ENCODE measurements around the gene SCUBE1.

The SCUBE1 gene

DNA sequence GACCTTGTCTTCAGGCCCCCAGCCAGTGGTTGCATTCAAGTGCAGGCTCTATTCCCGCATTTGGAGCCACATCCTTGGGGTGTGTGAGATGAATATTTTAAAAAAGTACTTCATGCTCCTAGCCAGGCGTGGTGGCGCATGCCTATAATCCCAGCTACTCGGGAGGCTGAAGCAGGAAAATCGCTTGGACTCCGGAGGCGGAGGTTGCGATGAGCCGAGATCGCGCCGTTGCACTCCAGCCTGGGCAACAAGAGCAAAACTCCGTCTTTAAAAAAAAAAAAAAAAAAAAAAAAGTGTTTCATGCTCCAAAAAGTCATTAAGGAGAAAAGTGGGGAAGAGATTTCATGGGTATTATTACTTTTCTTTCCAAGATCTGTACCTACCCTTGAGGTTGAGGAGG is 18.0 kb downstream of the SCUBE1 start:
- Mint-ChIP-seq H3K4me1 (ENCODE audit: low read depth) (no peaks in the 10 kb centered on the region), H3K36me3 (no peaks in the 10 kb centered on the region), H3K4me3 (no peak overlapping the region), H3K9me3 (ENCODE audit: low read depth) (no peaks in the 10 kb centered on the region), H3K27ac (no peak overlapping the region), H3K27me3 (no peaks in the 10 kb centered on the region)

DNA sequence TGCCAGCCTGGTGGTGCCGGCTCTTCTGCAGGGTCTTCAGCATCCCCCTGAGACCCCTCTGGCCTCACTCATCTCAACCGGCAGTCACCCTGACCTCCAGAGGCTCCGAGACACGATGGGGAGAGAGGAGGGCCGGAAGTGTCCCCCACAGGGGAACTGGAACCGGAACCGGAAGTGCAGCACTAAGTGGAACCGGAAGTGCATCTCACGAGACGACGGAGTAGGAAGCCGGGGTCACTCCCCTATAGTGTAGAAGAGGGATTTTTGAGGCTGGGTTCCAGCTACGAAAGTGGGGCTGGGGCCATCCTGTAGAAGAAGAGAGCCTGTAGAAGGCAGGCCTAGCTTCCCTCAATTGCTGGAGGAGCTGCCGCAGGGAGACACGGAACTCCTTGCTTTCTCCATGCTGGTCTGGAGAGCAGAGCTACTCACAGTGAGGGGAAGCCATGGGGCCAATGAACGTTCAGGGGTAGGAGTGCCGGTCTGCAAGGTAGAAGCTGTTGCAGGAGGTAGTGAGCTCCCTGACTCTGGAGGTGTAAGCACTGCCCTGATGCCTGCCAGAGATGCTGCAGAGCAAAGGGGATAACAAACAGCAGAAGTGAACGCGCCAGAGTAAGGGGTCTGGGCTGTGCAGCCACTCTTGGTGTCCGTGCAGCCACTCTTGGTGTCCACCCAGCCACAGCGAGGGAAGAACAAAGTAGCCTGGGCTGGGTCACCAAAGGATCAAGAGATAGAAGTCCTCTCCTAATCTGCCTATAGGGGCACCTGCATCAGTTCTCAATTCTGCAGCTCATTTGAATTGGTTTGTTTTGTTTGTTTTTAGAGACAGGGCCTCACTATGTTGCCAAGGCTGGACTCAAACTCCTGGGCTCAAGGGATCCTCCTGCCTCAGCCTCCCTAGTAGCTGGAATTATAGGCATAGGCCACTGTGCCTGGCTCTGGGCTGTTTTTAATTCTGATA is 21.9 kb downstream of the SCUBE1 start:
- no peaks in the 10 kb centered on the region for H3K27me3 Mint-ChIP-seq
- H3K4me3 Mint-ChIP-seq = no peak overlapping the region
- no peaks in the 10 kb centered on the region for H3K9me3 Mint-ChIP-seq (ENCODE audit: low read depth)
- no peaks in the 10 kb centered on the region for H3K4me1 Mint-ChIP-seq (ENCODE audit: low read depth)
- H3K27ac Mint-ChIP-seq = no peak overlapping the region
- no peaks in the 10 kb centered on the region for H3K36me3 Mint-ChIP-seq

DNA sequence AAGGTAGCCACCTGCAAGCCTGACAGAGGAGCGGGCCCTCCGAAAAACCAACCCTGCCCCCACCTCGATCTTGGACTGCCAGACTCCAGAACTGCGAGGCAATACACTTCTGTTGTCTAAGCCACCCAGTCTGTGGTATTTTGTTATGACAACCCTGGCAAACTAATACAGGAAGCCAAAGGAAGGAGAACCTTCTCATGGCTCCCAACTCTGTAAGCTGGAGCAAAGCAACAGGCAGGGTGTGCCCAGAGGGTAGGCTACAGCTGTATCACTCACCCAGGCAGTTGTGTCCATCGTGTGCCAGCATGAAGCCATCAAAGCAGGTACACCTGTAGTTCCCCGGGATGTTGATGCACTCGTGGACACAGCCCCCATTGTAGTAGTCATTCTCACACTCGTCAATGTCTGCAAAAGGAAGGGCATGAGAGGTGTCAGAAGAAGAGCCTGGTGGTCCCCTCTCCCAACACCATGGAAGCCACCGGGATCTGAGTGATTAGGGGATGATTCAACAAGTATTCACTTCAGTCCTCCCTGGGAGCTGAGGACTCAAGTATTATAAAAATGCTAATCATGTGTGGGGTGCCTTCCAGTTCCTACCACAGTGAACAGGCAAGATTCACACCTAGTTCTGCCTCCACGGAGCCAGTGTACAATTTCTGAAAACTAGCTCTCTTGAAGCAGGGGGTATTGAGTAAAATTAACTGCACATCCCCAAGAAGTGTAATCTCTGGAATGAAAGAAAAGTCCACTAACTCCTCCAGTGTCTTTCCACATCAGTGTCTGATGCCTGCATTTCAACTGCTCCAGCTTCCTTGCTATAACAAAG is 23.3 kb downstream of the SCUBE1 start:
- no peaks in the 10 kb centered on the region for H3K27me3 Mint-ChIP-seq
- H3K4me1 Mint-ChIP-seq (ENCODE audit: low read depth) = no peaks in the 10 kb centered on the region
- no peaks in the 10 kb centered on the region for H3K9me3 Mint-ChIP-seq (ENCODE audit: low read depth)
- no peaks in the 10 kb centered on the region for H3K36me3 Mint-ChIP-seq
- H3K4me3 Mint-ChIP-seq = no peak overlapping the region
- no peak overlapping the region for H3K27ac Mint-ChIP-seq

DNA sequence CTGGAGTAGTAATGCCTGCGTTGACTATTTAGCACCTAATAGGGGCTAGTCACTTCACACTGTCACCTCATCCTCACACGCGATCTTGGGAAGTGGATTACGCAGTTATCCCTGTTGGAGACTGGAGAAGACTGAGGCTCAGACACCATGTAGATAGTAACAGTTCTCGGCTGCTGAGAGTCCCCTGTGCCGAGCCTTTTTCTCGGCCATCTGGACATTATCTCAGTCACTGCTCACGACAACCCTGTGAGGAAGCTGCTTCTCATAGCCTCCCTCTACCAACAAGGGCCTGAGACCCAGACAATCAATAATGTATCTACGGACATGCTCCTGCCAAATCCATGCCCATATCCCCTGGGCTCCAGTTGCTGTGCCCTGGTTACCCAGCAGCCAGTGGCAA is 25.9 kb downstream of the SCUBE1 start:
- Mint-ChIP-seq H3K27ac (no peak overlapping the region), H3K36me3 (no peaks in the 10 kb centered on the region), H3K4me1 (ENCODE audit: low read depth) (no peaks in the 10 kb centered on the region), H3K9me3 (ENCODE audit: low read depth) (no peaks in the 10 kb centered on the region), H3K4me3 (no peak overlapping the region), H3K27me3 (no peaks in the 10 kb centered on the region)

DNA sequence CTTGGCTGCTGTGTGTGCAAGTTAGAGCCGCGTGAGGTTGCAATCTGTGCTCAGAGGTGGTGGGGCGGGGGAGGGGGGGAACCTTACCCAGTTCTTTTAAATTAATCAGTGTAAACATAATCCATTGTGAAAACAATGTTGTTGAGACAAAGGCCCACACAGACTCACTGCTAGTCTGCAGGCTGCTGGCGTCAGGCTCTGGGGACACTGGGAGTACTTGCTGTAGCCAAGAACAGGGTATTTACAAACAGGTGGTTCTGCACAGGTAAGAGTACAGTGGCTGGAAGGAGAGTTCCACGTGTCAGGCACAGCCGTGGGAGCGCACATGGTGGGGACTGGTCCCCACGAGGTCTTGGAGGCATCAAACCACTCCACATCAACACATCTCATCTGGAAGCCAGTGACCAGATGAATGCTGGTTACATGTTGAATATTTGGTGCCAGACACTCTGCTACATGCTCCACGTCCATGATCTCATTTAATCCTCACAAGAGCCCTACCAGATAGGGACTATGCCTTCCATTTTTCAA is 27.4 kb downstream of the SCUBE1 start:
- Mint-ChIP-seq H3K27me3 (no peaks in the 10 kb centered on the region), H3K36me3 (no peaks in the 10 kb centered on the region), H3K4me3 (no peak overlapping the region), H3K4me1 (ENCODE audit: low read depth) (no peaks in the 10 kb centered on the region), H3K27ac (no peak overlapping the region), H3K9me3 (ENCODE audit: low read depth) (no peaks in the 10 kb centered on the region)

DNA sequence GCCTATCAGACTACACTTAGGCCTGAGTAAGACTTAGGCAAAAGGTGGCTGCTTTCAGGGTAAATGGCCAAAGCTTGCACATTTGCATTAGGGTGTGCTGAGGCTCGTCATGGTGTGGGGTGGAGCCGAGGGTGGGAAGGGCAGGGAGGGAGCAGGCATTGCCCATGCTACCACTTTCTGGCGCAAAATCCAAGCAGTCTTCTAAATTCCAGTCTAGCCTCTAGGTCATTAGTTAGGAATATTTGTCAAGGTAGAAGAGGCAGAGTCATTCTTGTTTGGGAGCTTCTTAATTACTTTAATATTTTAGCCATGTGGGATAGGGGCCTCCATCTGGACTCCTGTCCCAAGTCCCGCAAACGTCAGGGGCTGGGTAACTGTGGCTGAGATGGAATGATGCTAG is 28.6 kb downstream of the SCUBE1 start:
- no peaks in the 10 kb centered on the region for H3K27me3 Mint-ChIP-seq
- no peak overlapping the region for H3K4me3 Mint-ChIP-seq
- no peaks in the 10 kb centered on the region for H3K9me3 Mint-ChIP-seq (ENCODE audit: low read depth)
- no peaks in the 10 kb centered on the region for H3K36me3 Mint-ChIP-seq
- H3K4me1 Mint-ChIP-seq (ENCODE audit: low read depth) = no peaks in the 10 kb centered on the region
- no peak overlapping the region for H3K27ac Mint-ChIP-seq

DNA sequence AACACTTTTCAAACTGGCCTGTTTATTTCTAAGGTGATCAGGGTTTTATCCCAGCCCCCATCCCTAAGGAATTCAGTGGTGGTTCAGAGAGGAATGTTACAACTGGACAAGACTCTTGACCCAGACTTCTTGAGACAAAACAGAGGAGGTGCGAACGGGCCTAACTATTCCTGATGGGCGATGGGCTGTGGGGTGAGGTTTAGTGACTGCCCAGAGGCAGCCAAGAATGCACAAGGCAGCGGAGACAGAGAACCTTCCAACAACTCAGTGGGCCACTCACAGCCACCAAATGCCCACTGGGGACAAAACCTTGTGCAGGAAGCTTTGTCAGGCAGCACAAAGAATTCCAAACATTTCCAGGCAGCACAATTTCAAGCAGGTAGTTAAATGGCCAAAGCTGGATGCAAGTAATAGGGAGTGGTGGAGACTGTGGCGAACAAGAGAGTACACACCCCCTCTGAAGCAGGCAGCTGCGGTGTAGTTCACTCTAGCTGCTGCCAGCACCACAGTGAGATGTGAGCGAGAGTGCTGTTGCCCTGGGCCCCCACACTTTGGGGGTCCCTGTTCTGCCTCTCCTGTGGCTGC is 29.2 kb downstream of the SCUBE1 start:
- H3K4me3 Mint-ChIP-seq = no peak overlapping the region
- H3K27me3 Mint-ChIP-seq = no peaks in the 10 kb centered on the region
- H3K4me1 Mint-ChIP-seq (ENCODE audit: low read depth) = no peaks in the 10 kb centered on the region
- no peak overlapping the region for H3K27ac Mint-ChIP-seq
- H3K9me3 Mint-ChIP-seq (ENCODE audit: low read depth) = no peaks in the 10 kb centered on the region
- no peaks in the 10 kb centered on the region for H3K36me3 Mint-ChIP-seq

DNA sequence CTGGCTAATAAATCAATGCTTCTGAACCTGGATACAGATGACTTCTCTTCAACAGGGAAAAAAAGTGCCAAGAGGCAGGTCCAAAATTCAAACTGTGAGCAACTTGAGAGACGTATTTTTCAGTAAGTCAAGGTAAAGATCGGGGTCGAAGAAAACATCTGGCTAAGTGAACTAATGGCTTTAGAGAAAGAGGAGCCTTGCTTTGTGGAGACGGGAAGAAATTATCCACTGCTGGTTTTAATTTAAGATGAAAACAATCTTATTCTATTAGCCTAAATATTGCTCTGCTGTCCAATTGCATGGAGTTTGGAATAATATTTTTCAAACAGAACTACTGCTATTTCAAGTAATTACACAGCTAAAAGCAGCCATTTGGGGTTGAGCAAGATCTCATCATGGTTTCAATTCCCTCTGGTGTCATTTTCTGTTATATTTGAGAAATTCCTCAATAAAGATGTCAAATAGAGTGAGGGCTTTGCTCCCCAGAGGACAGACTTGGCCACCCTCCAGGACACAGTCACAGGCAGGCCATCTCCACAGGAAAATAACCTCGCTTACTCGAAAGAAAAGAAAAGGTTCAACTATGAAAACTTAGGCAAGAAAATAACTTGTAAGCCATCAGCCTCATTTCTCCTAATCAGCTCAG is 29.8 kb downstream of the SCUBE1 start:
- no peaks in the 10 kb centered on the region for H3K9me3 Mint-ChIP-seq (ENCODE audit: low read depth)
- no peaks in the 10 kb centered on the region for H3K36me3 Mint-ChIP-seq
- no peaks in the 10 kb centered on the region for H3K4me1 Mint-ChIP-seq (ENCODE audit: low read depth)
- no peak overlapping the region for H3K27ac Mint-ChIP-seq
- no peak overlapping the region for H3K4me3 Mint-ChIP-seq
- no peaks in the 10 kb centered on the region for H3K27me3 Mint-ChIP-seq

DNA sequence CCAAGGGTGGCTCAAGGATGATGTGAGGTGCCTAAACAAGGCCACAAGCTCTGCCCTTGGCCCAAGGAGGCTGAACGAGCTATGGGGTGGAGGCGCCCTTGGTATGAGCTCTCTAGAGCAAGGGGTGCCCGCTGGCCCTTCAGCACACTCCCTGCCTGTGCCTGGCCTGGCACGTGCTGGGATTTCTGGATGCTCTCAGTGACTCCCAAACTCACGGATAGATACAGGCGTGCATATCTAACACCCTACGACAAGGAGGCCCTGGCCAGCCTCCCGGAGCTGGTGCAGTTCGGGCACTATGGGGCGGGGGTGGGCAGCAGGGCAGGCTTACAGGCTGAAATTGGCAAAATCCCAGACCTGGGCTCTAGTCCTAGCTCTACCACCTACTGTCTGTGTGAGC is 30.6 kb downstream of the SCUBE1 start:
- Mint-ChIP-seq H3K4me1 (ENCODE audit: low read depth) (no peaks in the 10 kb centered on the region), H3K27ac (no peak overlapping the region), H3K27me3 (no peaks in the 10 kb centered on the region), H3K9me3 (ENCODE audit: low read depth) (no peaks in the 10 kb centered on the region), H3K4me3 (no peak overlapping the region), H3K36me3 (no peaks in the 10 kb centered on the region)

DNA sequence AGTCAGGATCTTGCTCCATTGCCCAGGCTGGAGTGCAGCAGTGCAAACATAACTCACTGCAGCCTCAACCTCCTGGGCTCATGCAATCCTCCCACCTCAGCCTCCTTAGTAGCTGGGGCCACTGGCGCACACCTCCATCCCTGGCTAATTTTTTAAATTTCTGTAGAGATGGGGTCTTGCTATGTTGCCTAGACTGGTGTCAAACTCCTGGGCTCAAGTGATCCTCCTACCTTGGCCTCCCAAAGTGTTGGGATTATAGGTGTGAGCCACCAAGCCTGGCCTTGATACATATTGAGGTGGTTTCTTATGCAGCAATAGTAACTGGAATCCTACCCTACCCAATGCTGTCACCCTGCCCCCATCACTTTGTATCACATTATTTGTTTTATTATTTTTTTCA is 32.4 kb downstream of the SCUBE1 start:
- Mint-ChIP-seq H3K27me3 (no peaks in the 10 kb centered on the region), H3K36me3 (no peaks in the 10 kb centered on the region), H3K27ac (no peak overlapping the region), H3K9me3 (ENCODE audit: low read depth) (no peaks in the 10 kb centered on the region), H3K4me1 (ENCODE audit: low read depth) (no peaks in the 10 kb centered on the region), H3K4me3 (no peak overlapping the region)

DNA sequence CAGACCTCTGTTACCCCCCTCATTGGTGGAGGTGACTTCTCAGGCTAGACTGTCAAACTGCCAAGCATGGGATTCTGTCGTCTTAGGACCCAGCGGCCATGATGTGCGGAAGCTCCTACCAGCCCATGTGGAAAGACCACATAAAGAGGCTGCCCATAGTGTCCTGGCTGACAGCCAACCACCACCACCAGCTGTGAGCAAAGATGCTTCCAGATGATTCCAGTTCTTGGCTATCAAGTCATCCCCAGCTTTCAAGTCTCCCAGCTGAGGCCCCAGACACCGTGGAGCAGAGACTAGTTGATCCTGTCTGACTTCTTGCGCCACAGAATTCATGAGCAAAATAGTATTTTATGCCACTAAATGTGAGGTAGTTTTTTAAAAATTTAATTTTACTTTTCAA is 32.9 kb downstream of the SCUBE1 start:
- no peaks in the 10 kb centered on the region for H3K4me1 Mint-ChIP-seq (ENCODE audit: low read depth)
- no peaks in the 10 kb centered on the region for H3K27me3 Mint-ChIP-seq
- H3K27ac Mint-ChIP-seq = no peak overlapping the region
- H3K4me3 Mint-ChIP-seq = no peak overlapping the region
- H3K36me3 Mint-ChIP-seq = no peaks in the 10 kb centered on the region
- no peaks in the 10 kb centered on the region for H3K9me3 Mint-ChIP-seq (ENCODE audit: low read depth)

DNA sequence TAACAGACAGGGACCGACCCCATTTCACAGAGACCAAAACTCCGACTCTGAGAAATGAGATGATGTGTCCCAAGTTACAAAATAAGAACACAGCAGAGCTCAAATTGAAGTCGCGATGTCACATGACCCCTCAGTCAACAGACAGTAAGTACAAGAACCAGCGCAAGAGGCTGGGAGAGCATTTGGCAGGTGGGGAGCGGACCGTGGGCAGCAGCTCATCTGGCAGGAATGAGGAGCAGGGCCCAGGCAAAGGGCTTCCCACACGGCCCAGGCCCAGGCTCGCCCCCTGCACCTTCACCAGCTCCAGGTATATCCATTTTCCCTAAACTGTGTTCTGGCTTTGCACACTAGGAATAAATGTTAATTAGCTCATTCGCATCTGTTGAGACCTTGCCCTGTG is 34.3 kb downstream of the SCUBE1 start:
- H3K4me3 Mint-ChIP-seq = no peak overlapping the region
- H3K9me3 Mint-ChIP-seq (ENCODE audit: low read depth) = no peaks in the 10 kb centered on the region
- H3K27ac Mint-ChIP-seq = no peak overlapping the region
- peaks cover 1% of the 10 kb centered on the region for H3K27me3 Mint-ChIP-seq
- H3K4me1 Mint-ChIP-seq (ENCODE audit: low read depth) = no peaks in the 10 kb centered on the region
- no peaks in the 10 kb centered on the region for H3K36me3 Mint-ChIP-seq

DNA sequence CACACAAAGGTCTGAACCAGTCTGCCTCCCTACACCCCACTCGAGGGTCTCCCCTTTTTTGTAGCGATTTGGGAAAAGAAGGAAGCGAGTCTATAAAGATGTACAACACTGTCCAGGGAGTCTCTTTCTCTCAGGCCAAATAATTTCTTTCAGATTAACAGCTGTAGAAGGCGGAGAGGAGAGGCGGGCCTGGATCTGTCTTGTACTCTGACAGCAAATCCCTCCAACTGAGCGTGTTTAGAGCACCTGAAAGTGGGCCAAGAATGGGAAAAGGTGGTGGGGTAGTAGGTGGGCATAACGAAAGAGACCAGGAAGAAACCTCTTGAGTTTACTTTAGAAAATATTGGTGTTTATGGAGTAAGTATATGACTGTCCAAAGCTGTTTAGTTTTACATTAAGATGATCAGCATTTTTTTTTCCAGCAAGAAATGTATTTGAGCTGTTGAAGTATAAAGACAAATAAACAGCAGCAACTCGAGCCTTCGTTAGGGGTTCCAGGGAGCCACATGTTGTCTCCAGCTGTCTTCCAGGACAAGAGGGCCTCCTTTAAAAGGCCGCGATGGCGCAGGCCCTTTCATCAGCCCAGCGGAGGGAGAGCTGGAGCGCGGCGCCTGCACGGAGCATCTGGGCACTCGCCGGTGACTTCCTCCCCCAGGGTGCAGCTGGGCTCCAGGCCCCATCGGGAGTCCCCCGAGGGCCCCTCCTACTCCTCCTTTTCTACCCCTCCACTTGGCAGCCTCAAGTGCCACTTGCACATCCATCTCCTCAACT is 34.9 kb downstream of the SCUBE1 start:
- Mint-ChIP-seq H3K36me3 (no peaks in the 10 kb centered on the region), H3K4me1 (ENCODE audit: low read depth) (no peaks in the 10 kb centered on the region), H3K4me3 (no peak overlapping the region), H3K27ac (no peak overlapping the region), H3K27me3 (peaks cover 1% of the 10 kb centered on the region), H3K9me3 (ENCODE audit: low read depth) (no peaks in the 10 kb centered on the region)

DNA sequence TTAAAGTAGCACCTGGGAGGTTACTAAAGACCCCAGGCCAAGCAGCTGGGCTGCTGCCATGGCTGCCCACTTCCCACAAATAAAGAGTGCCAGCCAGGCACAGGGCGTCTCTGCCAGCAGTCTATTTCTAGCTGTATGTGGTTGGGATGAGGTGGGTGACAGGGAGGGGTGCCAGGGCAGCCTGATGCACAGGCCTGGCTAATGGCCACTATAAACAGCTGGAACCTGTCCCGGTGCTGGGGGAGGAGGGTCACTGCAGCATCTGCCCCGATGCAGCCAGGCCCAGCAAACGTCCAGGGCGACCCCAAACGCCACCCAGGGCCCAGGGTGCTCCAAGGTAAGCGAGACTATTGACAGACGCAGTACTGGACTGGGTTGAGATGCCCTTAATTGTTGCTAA is 37.4 kb downstream of the SCUBE1 start:
- H3K36me3 Mint-ChIP-seq = no peaks in the 10 kb centered on the region
- H3K27ac Mint-ChIP-seq = no peak overlapping the region
- H3K27me3 Mint-ChIP-seq = peaks cover 1% of the 10 kb centered on the region
- H3K4me1 Mint-ChIP-seq (ENCODE audit: low read depth) = no peaks in the 10 kb centered on the region
- H3K4me3 Mint-ChIP-seq = no peak overlapping the region
- H3K9me3 Mint-ChIP-seq (ENCODE audit: low read depth) = no peaks in the 10 kb centered on the region

All from activated naive CD8-positive, alpha-beta T cell (primary cell).